HK-2 (cell line): ENCODE data around the gene RALGPS1.

Source experiments
- DNase-seq: peaks from one replicate; pipeline ENCODE4 v3.0.0-alpha.2; 2018; ENCODE audit not compliant: unreplicated experiment

The RALGPS1 gene

GRCh38 chr9:127122176-127123063, 207.8 kb downstream of the RALGPS1 start, which contains the start of gene ANGPTL2:
Gene ANGPTL2 (minus strand): TSS chr9:127122635. CDS start chr9:127108731, 13,904 bp downstream.
- DNase-seq = peak; percentile 86

DNA sequence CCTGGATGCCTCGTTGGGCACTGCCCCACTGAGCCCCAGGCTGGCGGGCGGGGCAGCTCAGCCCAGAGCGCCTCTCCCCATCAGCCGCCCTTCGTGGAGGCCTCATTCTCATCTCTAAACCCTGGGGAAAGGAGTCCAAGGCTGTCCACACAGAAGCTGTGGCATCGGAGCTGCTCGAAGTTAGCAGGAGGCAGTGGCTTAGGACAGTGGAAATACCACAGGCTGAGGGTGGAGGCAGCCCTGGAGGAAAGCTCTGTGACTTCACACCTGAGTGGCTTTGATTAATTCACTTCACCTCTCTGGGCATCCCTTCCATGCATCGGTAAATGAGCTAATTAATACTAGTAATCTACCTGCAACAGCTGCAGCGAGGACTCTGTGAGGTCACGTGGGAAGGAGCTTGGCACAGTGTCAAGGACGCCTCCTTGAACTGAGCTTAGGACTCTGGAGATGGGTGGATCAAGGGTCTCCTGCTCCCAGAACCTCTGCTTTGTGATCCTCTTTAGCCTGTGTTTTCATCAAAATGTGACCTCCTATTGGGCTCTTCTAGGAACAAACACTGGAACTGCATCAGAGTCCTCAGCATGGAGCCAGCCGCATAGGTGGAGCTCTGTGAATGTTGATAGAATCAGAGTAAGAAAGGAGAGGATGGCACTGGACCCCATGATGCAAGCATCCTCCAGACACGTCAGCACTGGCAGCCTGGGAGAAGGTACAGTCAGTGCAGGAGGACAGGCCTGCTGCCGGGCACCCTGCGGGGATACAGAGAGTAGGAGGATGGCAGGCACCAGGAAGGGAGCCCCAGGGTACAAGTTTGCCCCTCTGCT, 208.7 kb downstream of the RALGPS1 start:
- DNase-seq = no peak

GRCh38 chr9:127124111-127124531, 209.5 kb downstream of the RALGPS1 start:
- no peak for DNase-seq

- DNase-seq = no peak
Measured at GRCh38 chr9:127124792-127125191, 210.2 kb downstream of the RALGPS1 start.

DNA sequence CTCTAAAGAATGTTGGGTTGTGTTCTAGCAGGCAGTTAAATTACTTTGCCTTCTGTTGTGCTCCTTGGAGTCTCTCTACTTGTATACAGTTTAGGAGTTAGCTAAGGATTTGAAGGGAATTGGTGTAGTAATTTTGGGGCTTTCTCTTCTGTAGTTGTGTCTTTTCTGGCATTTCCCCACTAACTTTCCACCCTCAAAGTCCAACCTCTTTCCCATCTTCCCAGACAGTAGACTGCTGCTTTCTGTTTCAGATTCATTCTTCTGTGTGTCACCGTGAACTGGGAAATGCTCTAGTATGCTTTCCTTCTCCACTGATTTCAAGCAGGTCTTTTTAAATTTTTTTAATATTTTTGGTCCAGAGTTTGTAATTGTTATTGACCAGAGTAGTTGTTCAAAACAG, 212.4 kb downstream of the RALGPS1 start:
- DNase-seq = no peak

GRCh38 chr9:127128341-127129072, 213.9 kb downstream of the RALGPS1 start:
- no peak for DNase-seq

DNA sequence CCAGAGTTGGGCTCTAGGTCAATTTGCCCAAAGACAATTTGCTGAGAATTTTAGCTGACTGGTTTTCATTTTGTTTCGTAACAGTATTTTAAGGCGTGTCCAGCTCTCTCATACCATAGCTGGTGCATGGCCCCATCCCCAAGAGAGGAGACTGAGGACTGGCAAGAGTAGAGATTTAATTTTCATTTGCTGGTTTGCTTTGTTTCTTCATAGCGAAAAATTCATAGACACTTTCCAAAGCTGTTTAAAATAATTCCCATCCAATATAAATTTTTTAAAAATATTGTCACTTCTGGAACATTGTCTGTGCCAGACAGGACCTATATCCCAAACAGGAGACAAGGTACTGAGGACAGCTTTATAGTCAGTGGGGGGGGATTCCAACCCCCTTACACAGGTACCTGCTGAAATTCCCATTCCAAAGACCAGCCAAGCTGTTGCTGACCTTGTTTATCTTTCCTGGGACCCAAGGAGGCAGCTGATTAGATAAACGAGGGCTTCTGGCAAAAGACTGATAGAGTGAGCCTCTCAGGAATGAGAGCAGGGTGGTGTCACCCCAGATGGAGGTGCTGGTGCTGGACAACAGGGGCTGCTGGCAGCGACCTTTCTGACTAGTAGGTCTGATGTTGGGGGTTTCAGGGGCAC, 214.6 kb downstream of the RALGPS1 start:
- DNase-seq = no peak

GRCh38 chr9:127129718-127130085, 215.1 kb downstream of the RALGPS1 start:
- DNase-seq = no peak

DNA sequence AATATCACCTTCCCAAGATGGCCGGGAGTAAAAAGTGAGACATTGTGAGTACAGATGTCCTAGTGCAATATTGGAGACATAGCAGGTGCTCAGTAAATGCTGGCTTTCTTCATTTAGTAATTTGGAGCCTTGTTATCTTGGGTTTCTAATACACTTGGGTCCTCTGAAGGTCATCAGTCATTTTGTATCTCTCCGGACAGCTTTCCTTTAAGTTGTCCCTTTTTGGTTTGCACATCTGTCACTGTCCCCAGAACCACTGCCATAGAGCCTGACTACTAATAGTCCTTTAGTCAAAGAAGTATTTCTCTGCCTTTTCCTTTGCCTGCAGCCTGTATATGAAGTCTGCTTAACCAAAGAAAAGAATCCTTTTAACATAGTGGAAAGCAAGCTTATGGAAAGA, 215.7 kb downstream of the RALGPS1 start:
- DNase-seq = no peak

DNA sequence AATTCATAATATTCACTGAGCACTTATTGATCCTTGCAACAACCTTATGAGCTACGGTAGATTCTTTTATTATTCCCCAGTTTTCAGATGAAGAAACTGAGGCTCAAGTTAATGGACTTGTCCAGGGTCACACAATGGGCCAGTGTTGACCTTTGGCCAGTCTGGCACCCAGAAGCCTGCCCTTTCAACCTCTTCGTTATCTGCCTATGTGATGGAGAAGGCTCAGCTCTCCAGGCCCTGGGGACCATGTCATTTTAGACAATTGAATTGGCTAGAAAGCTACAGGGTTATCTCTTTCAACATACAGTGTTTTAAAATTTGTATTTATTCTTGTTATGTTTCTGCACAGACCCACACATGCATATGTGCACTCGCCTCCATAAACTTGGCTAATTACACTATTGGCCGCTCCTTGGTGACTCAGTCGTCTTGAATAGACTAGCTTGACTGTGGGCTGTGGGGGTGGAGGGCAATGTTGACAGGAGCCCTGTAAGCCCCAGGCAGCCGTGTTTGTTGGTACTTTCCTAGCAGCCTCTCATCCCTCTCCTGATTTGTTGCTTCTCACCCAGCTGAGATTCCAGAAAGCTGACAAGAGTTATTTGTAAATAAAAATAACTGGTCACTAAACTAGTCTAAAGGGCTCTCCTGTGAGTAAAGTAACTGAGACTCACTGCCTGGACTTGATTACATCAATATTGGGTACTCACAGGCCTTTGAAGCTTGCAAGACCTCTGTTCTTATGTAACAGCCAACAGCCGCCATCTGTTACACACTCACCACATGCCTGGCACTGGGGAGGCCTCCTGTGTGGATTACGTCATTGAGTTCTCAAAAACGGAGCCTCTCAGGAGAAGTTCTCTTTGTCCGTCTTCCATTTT, 216.3 kb downstream of the RALGPS1 start:
- no peak for DNase-seq

- DNase-seq = peak; percentile 38
Measured at GRCh38 chr9:127131871-127132270, 217.3 kb downstream of the RALGPS1 start.

DNA sequence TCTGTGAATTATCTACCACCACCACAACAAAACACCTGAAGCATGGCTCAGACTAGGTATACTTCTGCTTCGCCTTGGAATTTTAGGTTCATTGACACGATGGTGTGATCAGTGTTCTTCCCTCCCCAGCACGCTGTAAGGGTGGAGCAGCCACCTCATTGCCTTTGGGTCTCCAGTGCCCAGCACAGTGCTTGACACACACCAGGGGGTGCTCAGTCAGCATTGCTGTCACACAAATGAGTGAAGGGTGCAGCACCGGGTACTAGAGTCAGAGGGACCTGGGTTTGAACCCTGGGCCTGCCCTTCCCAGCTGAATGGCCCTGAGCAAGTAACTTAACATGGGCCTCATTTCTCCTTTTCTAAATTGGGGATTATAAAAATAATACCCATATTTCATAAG, 217.8 kb downstream of the RALGPS1 start:
- DNase-seq = no peak

- DNase-seq = no peak
Measured at GRCh38 chr9:127132921-127133647, 218.5 kb downstream of the RALGPS1 start.

DNA sequence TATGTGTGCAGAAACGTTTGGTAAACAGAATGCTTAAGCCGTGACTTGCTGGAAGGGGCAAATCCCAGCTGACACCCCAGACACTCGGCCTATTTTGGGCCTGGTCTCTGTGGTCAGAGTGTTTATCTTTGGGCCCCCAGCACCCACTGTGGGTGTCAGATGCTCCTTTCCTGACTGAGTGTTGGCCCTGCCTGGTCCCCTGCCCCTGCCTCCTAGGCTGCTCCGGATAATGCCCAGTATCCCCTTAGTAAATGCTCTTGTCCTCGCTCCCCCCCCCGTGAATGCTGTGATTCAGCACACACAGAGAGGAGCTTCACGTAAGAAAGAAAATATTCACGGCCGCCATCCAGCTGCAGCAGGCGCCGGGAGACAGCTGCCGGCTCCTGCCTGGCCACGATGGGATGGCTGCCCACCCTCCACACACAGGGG, 219.2 kb downstream of the RALGPS1 start:
- no peak for DNase-seq

GRCh38 chr9:127135056-127135745, 220.6 kb downstream of the RALGPS1 start:
- DNase-seq = no peak

DNA sequence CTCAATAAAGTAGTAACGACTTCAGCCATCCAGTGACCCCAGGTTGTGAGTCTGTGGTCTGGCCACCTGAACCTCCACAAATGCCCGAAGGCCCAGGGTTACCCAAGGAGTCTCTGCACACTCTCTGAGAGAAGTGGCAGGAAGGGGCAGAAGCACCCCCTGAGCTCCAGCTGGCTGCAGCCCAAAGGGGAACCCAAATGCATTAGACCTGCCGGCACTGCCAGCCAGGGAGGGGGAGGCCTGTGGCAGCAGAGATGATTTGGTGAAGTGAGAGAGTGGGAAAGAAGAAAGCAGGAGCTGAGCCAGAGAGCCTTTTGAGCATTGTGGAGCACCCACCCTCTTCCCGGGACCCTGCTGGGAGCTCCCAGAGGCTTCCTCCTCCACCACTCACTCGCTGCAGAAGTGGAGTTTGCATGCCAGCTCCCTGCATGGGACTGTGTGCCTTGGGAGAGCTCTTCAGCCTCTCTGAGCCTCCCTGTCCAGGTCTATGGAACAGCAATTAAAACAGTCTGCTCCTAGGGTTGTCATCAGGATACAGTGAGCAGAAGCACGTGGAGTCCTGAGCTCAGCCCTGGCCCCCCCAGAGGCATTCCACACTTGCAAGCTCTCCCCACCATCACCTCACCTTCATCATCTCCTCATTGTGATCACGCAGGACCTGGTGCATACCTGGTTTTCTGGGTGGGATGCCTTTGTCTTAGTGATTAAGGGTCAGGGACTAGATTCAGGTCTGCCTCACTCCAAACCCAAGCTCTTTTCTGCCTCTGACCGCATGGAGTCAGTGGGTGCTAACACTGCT, 221.7 kb downstream of the RALGPS1 start:
- no peak for DNase-seq

DNA sequence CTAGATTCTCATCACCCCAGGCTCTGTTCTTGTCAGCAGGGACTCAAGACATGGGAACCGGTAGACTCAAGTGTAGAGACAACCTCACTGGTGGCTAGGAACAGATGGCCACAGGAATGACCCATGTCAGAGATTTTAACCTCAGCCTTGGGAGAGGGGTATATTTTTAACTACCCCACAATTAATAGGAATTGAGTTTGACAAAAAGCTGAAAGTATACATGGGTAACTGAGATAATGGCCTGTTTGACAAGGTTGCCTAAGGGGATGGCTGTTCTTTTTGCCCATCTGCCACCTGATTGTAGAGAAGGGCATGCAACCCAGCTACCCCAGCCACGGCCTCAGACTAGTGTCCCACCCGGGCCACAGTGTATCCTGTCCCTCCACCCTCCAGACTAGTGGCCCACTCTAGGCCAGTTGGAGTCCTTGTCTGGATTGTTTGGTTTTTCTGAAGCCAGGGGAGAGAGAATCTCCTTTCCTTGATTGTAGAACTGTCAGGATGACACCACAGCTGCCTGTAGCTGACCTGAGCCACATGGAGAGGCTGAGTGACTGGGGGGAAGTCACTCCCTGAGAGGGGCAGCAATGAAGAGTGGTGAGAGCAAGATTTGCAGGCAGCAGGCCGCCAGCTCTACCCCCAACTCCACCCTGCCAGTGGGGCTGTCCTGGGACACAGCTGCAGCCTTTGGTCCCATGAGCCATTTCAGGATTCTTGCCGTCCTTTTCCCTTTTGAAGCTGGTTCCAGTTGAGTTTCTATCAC, 222.5 kb downstream of the RALGPS1 start:
- no peak for DNase-seq
